ENCODE results near the gene LANCL1.
A peak's percentile ranks its signal among the peaks of the same experiment; 100 is the strongest.
"Not testable (repeated sequence)": the region's sequence is repeated elsewhere in the genome, so short reads cannot be mapped to it uniquely, and the experiment has no call there.

Gene LANCL1

DNA sequence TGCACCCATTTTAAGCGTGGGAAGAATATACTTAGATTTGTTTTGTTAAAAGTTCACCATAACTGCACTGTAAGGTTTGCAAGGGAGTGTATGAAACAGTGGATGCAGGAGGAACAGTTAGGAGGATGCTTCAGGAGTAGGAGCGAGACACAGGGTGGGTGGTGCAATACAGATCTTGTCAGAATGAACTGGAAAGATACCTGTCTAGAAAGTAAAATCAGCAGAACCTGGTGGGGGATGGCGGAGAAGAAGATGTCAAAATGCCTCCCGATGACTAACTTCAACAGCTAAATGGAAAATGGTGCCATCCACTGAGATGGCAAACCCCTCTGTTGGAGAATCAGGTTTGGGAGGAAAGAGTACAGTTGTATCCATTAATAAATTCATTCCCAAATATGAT is 18.2 kb downstream of the LANCL1 start:
- DNase-seq, result no peak

DNA sequence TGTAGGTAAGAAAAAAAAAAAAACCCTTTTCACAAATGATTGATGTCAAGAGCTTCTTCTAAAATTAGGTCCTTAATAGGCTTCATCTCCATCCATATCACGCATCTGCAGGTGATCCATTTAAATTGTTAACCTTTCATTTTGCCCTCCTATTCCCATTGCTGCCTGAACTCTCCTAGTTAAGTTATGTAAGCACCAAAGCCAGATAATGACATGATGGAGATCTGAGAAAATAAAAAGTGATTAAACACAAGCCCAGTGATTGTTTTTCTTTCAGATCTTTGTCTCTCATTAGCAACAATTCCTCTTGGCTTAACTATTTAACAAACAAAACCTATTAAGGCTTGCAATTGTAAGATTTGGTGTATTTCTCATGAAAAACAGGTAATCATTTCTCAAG is 20.0 kb downstream of the LANCL1 start:
- DNase-seq, result no peak

DNA sequence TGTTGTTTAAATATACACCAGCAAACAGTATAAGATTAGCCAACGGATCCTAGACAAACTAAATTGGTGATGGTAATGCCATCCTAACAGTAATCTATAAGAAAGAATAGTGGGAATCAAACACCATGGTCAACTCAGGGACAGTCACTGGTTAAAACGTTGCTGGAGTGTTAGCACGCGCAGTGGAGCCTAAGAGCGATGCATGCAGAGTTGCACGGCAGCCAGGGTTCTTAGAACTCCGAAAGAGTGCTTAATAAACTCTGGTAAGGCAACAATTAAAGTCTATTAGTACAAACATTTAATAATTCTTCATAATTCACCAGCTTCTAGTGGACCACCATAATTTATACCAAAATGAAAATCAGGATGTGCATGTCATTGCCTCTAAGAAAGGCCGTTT is 22.2 kb downstream of the LANCL1 start:
- no peak for DNase-seq

DNA sequence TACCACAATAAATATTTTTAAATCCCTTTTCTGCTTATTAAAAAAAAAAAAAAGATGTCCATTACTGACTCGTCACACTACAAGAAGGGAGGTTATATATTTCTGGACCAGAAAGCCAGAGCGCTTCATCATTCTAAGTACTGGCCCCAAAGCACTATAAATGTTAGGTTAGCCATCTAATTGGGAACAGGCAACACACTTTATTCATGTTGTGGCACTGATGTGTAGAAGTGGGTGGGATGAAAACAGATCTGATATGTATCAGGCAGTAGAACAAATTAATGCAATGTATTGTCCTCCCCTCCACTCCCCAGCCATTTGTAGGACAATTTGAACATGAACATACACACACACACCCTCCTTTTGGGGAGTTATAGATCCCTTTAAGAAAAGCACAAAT is 24.4 kb downstream of the LANCL1 start:
- DNase-seq, result no peak

DNA sequence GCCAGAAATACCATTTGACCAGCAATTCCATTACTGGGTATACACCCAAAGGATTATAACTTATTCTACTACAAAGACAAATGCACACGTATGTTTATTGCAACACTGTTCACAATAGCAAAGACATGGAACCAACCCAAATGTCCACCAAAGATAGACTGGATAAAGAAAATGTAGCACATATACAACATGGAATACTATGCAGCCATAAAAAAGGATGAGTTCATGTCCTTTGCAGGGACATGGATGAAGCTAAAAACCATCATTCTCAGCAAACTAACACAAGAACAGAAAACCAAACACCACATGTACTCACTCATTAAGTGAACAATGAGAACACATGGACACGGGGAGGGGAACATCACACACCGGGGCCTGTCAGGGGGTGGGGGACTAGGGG is 25.6 kb downstream of the LANCL1 start:
- DNase-seq, result not testable (repeated sequence)

DNA sequence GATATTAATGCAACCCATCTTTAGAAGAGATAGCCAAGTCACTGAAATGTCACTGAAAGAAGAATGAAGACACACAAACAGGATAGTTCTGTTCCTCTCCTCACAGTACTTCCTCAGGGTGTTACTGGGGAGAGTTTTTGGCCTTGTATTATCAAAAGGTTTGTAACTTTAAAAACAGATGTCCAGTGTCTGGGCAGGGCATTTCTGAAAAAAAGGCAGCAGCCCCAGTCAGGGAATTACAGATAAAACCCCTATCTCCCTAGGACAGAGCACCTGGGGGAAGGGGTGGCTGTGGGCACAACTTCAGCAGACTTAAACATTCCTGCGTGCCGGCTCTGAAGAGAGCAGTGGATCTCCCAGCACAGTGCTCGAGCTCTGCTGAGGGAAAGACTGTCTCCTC is 30.8 kb downstream of the LANCL1 start:
- DNase-seq, result no peak

DNA sequence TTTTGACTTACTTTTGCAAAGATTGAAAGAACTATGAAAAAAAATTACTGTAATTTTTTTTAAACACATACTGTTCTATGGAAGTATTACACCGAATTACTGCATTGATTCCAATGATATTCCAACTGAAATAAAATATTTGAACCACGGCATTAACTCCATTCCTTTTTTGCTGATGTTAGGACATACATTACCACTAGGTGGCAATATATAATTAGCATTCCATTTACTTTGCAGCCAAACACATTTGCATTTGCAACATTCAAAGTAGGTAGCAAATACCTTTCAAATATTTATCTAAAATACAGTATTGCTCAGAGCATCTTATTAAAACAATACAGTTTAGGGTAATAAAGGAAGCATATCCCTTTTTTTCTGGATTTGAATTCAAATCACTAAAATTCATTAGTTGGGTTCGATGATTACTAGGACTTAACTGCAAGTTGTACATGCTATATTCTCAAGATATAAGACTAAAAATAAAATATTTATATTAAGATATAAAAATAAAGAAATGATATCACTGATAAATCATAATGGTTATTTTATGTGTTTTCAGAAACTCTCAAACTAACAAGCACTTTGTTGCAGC is 31.3 kb downstream of the LANCL1 start:
- DNase-seq, result peak; percentile 36

DNA sequence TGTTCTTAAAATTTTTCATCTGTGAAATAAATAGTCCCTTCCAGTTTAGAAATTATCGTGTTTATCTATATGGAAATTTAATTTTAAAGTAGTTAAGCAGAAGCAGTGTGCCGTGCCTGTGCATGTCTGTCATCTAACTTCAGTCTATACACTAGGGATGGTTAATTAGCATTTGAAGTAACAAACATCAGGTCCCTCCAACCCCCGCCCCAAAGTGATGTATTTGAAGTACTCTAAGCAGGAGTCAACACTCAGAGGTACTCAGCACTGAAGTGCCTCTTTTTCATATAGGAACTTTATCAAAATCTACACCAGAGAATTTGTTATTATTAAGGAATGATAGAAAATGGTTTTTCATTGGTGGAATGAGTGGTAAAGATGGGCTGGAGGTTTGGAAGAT is 33.0 kb downstream of the LANCL1 start:
- no peak for DNase-seq

DNA sequence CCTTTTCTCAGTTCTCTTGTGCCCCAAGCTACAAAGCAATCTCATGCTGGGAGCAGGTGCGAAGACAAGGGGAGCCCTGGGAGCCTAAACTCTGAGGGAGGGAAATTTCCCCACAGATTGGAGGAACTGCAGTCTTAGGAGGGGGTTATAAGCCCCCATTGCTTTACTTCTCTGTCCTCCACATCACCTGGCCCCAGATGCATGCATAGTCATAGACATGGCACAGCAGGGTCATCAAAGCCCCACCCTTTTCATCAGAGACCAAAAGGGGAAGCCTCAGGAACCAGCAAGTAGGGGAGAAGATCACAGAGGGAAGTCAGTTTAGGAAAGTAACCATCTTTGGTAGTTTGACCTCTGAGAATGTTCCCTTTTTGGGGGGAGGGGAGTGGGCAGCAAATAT is 33.7 kb downstream of the LANCL1 start:
- no peak for DNase-seq

DNA sequence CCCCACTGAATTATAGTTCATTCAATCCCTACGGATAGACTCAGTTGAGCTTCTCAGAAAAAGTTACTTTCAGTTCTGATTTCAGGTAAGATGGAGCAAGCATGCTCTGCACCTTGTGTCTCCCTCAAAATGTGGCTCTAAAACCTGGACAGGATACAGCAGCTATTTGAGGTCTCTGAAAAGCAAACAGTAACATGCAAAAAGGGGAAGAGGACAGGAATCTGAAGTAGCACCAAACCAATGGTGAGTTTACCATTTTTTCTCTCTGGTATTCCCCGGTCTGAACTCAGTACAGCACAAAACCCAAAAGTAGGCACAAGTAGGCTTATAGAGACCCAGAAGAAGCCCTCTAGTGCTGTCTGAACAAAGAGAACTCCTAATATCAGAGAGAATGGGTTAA is 34.1 kb downstream of the LANCL1 start:
- DNase-seq, result no peak

DNA sequence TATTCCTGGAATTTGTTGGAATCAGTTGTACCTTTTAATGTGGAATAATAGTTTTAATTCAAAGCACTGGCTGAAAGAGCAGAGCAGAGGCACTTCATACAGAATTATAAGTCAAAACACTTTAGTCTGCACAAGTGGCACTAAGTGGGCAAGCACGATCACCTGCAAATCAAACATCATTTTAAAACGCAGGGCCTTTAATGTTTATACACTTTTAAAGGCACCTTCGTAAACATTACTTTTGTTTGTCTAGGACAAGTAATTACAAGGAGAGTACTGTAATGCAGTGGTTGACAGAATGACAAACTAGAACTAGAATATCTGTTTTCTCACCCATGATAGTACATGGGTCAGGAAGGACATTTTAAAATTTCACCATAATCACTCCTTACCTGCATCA is 36.4 kb downstream of the LANCL1 start:
- DNase-seq, result no peak

DNA sequence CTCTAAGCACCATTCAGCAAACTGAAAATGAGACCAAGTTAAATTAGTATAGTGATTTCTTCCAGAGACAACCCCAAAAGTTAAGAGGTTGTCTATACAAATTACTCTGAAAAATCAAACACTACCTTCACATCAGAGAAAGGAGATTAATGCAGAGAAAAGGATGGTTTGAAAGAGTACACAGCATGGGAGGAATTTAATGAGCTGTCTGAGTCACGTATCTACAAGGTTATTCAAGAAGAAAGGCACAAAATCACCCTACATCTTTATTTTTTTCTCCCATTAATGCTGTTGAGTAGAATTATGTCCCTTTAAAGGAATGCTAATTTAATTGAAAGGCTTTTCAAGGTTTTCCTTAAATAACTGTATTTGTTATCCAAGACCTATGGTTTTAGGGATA is 41.1 kb downstream of the LANCL1 start:
- no peak for DNase-seq

DNA sequence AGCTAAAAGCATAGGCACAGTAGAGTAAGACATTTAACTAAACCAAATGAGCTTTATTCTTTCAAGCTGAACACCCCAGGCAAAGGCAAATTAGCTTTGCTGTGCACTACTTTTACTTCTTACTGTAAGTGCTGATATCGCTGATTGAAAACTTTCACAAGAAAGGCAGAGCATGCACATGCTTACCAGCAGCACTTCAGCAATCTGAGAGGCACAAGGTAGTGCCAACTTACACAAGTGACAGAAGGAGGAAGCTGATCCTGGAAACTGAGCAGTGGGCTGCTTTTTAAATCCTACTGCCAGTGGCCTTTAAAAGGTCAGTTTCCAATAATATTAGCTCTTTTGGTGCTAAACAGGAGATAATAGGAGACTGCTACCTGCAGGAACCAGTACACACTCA is 43.9 kb downstream of the LANCL1 start:
- no peak for DNase-seq

DNA sequence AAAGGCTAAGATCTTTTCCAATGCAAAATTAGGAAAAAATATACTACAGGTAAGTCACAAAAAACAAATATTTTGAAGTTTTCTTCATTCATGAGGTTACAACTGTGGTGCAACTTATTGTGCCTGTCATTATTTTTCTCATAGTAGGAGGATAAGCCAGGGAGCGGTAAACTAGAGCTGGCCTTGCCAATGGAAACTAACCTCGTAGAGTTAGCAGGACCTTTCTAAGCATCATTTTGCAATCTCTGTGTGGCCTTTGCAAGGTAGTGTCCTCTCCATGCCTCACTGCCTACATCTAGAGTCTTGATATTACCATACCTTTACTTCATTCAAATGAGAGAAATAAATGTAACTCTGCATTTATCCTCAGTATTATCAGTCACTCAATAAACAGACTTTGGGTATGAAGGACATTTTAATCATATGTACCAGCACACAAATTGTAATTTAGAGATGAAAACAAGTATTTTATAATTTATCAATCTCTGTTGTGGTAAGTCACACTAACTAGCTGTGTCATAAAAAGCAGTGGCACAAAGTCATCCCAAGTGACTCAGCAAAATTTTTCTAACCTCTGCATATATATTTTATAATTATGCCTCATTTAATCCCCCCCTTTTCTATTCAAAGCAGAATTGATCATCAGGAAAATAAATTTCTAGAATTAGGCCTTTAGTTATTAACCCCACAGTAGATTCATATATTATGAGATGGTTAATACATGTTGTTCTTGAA is 47.0 kb downstream of the LANCL1 start:
- no peak for DNase-seq

DNA sequence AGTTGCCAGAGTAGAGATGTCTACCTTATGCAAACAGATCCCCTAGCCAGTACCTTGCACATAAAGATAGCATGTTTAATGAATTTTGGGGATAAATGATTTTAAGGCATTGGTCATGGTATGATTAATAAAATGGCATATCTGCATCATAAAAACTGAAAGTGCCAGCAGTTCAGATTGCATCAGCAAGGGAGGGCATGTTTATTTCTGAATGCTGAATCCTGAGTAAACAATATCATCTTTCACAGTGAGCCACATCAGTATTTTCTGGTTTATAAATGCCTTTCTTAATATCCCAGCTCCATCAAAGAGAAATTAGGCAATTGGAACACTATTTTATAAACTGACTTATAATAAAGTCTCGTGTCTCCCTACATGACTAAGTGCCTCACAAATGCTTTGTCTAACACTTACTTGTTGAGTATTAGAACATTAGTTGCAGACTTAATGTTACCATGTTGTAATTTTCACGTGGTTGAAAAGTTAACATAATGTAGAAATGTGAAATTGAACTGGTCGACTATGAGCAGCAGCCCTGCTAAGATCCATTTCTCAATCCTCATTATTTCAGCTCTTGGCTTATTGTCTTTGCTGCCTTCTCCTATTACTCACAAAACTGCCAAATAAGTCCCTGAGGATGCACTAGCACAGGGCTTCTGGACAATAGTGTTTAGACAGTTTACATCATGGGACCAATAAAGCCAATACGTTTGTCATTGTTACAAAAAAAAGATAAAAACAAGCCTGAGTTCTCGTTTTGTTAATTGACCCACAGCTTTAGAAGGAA is 48.0 kb downstream of the LANCL1 start:
- no peak for DNase-seq

DNA sequence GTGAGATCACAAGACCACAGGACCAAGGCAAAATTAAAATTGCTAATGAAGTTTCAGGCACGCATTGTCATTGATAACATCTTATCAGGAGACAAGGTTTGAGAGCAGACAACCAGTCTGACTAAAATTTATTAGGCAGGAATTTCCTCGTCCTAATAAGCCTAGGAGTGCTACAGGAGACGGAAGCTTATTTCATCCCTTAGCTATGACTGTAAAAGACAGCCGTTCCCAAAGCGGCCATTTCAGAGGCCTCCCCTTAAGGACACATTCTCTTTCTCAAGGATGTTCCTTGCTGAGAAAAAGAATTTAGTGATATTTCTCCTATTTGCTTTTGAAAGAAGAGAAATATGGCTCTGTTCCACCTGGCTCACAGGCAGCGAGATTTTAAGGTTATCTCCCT is 49.2 kb downstream of the LANCL1 start:
- DNase-seq, result not testable (repeated sequence)

DNA sequence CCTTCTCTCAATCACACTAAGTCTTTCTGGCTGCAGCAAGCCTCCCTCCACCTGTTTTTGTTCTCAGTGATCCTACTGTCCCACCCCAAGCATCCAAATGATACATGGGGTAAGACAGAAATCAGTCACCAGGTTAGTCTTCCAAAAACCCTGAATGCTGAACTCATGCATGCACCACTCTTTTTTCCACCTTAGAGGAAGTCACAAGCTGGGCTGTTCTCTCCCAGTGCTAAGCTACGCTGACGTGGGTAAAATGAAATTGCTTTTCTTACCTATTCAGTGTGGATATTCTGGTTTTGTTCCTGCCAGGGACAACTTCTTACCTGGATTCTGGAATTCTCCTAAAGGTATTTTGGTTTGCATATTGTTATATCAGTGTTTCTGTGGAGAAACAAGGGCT is 54.2 kb downstream of the LANCL1 start:
- no peak for DNase-seq

DNA sequence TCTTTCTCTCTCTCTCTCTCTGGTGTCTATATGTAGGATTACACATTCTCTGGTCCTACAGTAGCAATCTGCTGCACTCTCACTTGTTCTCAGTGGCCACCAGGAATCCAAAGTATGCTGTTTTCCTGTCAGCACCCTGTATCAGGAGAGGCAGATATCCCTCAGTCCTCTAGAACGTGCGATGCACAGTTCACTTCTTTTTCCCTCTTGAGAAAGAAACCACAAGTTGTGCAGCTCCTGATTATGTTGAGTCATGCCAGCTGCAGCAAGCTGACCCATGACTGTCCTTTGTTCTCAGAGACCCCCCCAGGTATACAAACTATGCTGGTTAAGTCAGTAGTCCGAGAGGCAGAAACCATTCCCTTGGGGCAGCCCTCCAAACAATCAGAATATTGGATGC is 54.6 kb downstream of the LANCL1 start:
- peak; percentile 60 for DNase-seq

DNA sequence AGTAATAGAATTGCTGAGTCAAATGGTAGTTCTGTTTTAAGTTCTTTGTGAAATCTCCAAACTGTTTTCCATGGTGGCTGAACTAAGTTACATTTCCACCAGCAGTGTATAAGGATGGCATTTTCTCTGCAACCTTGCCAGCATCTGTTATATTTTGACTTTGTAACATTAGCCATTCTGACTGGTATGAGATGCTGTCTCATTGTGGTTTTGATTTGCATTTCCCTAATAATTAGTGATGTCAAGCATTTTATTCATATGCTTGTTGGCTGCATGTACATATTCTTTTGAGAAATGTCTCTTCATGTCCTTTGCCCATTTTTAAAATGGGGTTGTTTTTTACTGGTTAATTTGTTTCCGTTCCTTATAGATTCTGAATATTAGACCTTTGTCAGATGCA is 63.9 kb downstream of the LANCL1 start:
- no peak for DNase-seq

DNA sequence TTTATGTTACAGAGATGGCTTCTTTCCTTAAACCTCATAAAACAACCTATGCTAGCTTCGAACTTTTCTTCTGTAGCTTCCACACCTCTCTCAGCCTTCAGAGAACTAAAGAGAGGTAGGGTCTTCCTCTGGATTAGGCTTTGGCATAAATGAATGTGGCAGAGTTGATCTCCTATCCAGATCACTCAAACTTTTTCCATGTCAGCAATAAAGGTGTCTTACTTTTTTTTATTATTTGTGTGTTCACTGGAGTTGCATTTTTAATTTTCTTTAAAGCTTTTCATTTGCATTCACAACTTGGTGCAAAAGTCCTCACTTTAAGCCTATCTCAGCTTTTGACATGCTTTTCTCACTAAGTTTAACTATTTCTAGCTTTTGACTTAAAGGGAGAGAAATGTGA is 66.0 kb downstream of the LANCL1 start:
- no peak for DNase-seq

DNA sequence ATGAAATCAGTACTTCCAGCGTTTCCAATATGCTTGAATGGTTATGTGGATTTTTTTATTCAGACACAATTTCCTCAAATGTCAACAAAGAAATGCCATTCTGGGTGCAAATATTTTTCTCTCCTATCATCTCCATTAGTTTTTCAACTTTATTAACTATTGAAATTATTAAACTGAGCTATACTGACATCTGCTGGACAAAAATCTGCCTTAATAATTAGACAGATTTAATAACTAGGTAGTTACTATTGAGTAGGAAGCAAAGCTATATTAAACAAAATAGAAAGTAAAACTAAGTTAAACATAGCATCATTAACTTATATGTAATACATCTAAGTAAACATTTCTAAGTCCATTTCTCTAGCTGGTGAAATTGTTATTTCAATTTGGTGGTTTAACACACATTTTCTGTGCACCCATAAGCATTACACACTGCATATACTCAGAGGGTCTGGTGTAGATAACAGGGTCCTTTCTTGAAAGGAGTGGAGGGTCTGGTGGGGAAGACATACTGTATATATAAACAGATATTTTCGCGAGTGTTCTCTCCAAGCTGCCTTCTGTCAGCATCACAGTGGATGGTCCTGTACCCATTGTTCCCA is 77.0 kb downstream of the LANCL1 start:
- peak; percentile 20 for DNase-seq

DNA sequence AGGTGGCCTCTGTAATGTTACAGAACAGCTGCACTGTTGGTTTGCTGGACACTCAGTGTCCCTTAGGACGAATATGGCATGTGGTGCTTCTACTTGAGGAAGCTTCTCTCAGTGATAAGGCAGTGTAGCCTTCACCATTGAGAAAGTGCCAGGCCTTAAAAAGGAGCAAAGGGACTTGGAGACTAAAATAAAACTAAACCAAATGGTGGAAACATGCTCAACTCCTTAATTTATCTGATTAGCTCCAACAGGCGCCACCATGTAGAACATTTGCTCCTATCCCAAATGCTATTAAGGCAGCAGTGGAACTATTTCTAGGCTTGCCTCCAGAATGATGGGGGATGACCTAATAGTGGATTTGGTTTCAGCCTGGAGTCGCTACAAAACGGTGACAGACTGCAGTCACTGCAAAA is 84.1 kb downstream of the LANCL1 start:
- no peak for DNase-seq

DNA sequence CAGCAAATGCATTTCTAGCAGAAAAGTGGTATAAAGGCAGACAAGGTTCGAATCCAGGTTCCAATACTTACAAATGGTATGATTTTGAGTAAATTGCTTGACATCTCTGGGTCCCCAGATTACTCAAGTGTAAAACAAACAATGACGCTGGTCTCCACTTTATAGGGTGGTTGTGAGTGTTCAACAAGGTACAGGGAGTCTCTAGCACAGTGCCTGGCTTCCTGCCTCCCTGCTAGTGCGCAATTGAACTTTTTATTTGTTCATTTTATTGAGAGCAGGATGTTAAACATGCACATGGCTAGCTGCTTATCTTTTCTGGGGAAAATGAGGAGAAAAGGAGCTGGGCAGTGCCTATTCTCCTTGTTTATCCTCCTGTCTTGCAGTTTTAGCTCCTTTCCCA is 86.7 kb downstream of the LANCL1 start:
- DNase-seq, result no peak

DNA sequence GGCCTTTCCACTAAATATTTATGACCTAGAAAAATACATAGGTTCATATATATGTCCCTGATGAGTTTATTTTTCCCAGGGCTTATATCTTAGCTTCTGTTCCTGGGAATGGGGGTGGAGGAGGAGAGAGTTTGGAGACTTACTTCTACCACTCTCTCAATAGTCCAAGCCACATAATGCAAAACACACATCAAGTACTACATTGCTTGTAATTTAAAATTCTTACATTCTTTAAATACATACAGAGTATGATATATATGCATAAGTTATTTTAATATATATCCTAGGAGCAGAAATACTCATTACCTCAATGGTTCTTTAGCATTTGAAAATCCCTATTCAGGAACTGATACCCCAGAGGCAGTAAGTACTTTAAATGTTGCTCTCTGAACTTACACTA is 88.4 kb downstream of the LANCL1 start:
- DNase-seq, result no peak

Measured in kidney glomerular epithelial cell (primary cell).